Measurements from ENCODE around the gene PSMB8.

DNA sequence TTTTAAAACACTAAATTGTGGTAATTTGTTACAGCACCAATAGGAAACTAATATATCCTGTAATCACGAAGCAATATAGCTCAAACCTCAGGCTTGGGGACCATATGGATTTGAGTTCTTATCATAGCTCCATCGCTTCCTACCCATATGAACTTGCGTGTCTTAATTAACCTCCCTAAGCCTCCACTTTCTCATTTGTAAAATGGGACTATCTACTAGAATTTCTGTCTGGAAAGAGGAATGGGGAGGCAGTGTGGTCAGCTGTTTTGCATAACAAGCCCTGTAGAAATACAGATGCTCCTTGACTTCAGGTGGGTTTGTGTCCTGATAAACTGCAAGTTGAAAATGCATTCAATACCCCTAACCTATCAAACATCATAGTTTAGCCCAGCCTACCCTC is 44.1 kb downstream of the PSMB8 start:
- TF ChIP-seq, protein P1, sequence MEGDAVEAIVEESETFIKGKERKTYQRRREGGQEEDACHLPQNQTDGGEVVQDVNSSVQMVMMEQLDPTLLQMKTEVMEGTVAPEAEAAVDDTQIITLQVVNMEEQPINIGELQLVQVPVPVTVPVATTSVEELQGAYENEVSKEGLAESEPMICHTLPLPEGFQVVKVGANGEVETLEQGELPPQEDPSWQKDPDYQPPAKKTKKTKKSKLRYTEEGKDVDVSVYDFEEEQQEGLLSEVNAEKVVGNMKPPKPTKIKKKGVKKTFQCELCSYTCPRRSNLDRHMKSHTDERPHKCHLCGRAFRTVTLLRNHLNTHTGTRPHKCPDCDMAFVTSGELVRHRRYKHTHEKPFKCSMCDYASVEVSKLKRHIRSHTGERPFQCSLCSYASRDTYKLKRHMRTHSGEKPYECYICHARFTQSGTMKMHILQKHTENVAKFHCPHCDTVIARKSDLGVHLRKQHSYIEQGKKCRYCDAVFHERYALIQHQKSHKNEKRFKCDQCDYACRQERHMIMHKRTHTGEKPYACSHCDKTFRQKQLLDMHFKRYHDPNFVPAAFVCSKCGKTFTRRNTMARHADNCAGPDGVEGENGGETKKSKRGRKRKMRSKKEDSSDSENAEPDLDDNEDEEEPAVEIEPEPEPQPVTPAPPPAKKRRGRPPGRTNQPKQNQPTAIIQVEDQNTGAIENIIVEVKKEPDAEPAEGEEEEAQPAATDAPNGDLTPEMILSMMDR (conservative IDR thresholded peaks at IDR 0.05; ENCODE audit: low read length) = no peak
- no peak for TF ChIP-seq EZH2phosphoT487 (IDR thresholded peaks at IDR 0.05; ENCODE audit: borderline replicate concordance, low read depth, low read length)
